Left lobe of liver (tissue), 2 donors: ENCODE data around the gene CFAP46. TPM values are rescaled to one million over a fixed set of nuclear protein-coding genes. Genes with fewer than 3 reads are reported as not detected.
"Not testable (repeated sequence)": the region's sequence is repeated elsewhere in the genome, so short reads cannot be mapped to it uniquely, and the experiment has no call there.

ENCODE experiments used
- ATAC-seq: fragments of 200-7000 bp; cut with Tn5 transposase; one replicate; pipeline ENCODE4 v1.9.1; 2020; ENCODE audit warnings: mild to moderate bottlenecking, moderate library complexity
- DNase-seq: peaks from one replicate; pipeline ENCODE4 v3.0.0-alpha.2; 2020; ENCODE audit warnings: low spot score
- total RNA-seq: library from RNA; stranded (reverse); gene quantifications from one replicate; pipeline ENCODE4 v1.2.1, GENCODE V29; 2021
- donor health status: DM: no; HTN: no; CAD: no; lungs with moderate emphysema.
- donor health status: DM: no; HTN: yes; CAD: no.

The CFAP46 gene
- total RNA-seq, 1 donor from 2014 or later: 0.08 TPM

DNA sequence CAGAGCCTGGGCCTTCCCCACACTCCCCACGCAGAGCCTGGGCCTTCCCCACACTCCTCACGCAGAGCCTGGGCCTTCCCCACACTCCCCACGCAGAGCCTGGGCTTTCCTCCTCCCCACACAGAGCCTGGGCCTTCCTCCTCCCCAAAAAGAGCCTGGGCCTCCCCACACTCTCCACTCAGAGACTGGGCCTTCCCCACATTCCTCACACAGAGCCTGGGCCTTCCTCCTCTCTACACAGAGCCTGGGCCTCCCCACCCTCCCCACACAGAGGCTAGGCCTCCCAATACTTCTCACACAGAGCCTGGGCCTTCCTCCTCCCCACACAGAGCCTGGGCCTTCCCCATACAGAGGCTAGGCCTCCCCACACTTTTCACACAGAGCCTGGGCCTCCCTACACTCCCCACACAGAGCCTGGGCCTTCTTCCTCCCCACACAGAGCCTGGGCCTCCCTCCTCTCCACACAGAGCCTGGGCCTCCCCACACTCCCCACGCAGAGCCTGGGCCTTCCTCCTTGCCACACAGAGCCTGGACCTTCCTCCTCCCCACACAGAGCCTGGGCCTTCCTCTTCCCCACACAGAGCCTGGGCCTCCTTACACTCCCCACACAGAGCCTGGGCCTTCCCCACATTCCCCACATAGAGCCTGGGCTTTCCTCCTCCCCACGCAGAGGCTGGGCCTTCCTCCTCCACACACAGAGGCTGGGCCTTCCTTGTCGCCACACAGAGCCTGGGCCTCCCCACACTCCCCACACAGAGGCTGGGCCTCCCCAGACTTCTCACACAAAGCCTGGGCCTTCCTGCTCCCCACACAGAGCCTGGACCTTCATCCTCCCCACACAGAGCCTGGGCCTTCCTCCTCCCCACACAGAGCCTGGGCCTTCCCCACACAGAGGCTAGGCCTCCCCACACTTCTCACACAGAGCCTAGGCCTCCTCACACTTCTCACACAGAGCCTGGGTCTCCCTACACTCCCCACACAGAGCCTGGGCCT, 10.8 kb downstream of the CFAP46 start:
- not testable (repeated sequence) for DNase-seq, ATAC-seq

DNA sequence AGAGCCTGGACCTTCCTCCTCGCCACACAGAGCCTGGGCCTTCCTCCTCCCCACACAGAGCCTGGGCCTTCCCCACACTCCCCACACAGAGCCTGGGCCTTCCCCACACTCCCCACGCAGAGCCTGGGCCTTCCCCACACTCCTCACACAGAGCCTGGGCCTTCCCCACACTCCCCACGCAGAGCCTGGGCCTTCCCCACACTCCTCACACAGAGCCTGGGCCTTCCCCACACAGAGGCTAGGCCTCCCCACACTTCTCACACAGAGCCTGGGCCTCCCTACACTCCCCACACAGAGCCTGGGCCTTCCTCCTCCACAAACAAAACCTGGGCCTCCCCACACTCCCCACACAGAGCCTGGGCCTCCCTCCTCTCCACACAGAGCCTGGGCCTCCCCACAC, 11.7 kb downstream of the CFAP46 start:
- not testable (repeated sequence) for DNase-seq, ATAC-seq

DNA sequence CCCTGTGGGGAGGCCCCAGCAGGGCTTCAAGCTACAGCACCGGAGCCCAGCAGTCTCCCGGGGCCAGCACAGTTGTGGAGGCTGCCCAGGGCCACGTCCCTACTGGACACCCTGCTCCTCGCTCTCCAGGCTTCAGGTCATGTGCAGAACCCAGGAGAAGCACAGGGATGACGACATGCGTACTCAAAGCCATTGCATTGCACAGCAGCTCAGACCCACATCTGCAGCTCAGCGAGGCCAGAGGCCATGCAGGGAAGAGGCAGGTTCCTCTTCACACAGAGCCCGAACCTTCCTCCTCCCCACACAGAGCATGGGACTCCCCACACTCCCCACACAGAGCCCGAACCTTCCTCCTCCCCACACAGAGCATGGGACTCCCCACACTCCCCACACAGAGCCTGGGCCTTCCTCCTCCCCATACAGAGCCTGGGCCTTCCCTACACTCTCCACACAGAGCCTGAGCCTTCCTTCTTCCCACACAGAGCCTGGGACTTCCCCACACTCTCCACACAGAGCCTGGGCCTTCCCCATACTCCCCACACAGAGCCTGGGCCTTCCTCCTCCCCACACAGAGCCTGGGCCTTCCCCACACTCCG, 12.3 kb downstream of the CFAP46 start:
- ATAC-seq (no peak), DNase-seq (no peak)

DNA sequence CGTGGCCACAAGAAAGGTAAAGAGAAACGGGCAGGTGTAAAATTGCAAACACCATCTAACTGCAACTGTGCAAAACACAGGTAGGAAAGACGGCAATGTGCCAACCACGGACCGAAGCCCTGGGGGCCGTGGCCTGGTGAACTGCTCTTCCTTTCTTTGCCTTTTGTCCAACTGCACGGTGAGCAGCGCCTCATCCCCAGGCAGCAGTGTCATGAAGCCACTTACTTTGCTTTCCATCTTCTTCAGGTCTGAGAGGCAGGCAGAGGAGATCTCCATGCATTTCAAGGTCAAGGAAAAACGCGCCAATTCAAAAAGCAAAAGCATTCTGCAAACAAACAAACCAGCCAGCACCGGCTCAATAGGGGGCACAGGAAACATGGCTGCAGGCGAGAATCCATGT, 12.9 kb downstream of the CFAP46 start:
- DNase-seq (no peak), ATAC-seq (no peak)

DNA sequence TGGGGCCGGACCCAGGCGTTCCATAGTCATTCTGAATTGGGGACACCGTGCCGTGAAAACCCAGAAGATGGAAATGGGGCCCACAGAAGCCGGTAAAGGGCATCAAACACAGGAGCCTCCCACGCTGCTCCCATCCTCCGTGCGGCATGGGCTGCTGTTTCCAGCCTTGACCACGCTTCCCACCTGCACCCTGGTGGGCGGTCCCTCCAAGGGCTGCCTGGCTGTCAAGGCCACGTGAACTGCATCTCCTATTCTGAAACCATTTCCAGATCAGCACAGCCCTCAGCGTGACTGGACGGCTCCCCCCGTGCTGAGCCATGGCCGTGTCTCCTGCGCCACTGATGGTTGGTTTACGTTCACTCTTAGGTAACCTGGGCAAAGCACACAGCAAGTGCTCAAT, 14.1 kb downstream of the CFAP46 start:
- ATAC-seq: no peak
- no peak for DNase-seq

DNA sequence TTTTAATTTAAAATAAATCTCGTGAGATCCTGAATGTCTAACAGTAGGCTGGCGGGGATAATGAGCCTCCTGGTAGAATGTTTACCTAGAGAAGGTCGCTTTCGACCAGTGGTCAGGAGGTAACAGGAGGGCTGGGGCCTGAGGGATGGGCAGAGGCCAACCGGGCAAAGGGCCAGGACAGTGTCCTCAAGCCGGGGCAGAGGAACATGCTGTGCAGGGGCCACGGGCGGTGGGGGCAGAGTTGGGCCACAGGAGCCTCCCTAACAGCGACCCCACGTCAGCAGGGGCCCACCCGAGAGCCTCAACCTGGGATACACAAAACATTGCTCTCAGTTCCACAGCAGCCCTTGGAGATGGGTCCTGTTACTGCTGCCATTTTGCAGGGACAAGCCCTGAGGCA, 14.5 kb downstream of the CFAP46 start:
- DNase-seq: no peak
- peak; percentile 64 for ATAC-seq

DNA sequence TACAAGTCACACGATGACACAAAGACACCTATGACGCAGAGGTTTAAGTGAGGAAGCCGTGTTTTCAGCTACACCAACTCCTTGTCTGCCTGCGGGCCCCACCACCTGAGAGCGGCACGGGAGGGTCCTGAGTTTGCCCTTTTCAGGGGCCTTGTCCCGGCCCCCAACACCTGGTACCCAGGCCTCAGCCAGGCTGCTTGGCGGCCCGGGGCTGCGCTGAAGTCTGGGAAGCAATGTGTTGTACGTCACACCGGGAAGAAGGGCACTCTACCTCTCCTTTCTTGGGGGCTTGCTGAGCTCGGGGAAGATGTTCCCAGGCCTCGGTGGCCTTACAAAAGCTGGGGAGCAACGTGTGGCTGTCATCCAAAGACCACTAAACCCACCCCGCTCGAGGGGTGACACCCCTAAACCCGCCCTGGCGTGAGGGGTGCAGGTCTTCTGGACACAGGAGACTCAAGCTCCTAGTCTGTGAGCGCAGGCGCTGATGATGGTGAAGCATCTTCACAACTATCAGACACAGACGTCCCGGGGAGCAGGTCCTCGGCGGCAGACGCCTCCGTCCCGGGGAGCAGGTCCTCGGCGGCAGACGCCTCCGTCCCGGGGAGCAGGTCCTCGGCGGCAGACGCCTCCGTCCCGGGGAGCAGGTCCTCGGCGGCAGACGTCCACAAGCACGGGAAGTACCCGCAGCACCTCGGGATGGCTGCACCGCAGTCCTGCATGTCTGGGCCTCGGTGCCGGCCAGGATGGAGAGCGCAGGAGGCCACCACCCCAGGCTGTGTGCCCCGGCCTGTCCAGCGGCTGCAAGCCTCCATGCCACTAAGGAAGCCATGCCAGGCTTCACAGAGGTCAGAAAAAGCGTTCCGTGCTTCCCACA, 15.4 kb downstream of the CFAP46 start:
- DNase-seq (no peak), ATAC-seq (no peak)

DNA sequence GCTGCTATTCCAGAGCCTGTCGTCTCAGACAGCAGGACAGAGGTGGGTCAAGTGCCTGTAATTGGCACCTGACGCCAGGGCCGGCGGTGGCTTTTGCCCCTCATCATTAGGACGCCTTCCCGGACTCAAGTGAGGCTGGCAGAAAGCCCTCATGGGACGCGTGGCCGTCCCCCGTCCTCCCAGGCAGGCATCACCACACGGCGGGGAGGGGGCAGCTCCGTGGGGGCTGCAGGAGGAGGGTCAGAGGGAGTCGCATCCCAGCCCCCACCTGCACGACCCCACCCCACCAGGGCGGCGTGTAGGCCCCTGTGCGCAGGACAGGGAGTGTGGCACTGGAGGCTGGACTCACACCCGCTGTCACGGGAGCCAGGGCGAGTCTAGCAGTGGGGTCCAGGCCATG, 16.3 kb downstream of the CFAP46 start:
- DNase-seq: no peak

DNA sequence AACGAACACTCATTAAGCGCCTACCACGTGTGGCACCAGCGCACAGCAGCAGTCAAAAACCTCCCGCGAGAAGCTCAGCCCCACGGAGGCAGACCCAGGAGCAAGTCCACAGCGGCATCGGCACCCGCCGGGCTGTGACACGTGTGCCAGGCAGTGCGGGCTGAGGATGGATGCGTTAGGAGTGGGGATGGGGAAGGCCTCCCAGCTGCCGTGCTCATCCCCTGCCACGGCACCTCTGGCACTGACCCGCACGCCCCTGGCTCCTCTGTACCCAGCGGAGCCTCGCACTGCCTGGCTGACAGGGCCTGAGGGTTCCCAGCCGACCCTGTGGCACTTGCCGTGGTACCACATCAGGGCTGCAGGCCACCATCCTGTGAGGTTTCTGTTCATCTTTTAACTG, 16.8 kb downstream of the CFAP46 start:
- no peak for ATAC-seq
- DNase-seq: no peak

More for the DNA sequence above, 16.3 kb downstream of the CFAP46 start:
- no peak for ATAC-seq

DNA sequence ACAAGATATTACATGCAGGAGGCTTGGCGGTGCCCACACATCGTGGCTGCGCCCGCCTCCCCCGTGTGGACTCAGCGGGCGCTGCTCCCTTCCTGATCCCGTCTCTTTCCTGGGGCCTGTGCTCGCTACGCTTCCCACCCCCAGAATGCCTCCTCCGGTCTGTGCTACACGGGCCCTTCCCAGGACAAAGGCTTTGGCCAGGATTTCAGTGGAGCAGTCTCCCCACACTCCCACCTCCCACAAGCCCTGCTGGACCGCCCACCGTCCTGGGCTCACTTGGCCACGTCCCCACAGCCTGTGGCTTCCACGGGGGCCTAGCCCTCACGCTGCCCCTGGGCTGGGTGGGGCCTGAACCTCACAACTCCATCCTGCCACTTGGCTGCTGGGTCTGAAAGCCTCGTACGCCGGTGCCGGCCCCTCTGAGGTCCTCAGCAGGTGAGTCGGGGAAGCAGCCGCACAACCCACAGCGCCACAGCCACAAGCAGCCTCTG, 17.3 kb downstream of the CFAP46 start:
- DNase-seq: no peak
- no peak for ATAC-seq

DNA sequence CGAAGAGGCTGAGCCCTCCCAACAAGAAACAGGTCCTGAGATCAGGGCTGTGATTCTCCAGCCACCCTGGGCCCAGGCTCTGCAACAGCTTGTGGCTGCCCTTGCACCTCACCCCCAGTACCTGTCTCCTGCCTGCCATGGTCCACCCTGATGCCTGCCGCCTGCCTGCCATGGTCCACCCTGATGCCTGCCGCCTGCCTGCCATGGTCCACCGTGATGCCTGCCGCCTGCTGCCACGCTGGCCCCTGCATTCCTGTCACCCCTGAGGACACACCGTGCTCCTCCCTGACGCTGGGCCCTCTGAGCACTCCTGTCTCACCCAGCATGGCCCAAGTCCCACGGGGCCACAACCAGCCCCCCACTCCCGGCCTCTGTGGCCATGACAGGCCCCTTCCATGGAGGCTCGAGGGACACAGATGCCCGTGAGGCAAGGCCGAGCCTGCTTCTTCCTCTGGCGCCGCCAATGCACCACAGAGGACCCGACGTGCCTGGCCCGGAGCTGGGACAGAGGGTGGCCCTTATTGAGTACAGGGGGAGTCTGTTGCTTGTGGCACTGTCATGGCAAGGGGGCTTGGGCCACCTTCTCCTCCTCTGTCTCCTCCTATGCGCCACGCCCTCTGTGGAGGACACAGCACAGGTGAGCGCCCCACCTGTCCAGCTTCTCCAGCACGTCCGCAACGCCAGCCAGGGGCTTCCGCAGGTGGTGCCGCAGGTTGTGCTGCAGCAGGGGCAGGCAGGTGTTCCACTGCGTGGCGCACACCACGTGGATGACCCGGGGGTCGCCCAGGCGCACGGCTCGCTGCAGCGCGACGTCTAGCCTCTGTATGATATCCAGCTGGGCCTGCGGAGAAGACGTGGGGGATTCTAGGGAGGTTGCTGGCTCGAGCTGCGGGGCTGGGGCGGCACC, 18.1 kb downstream of the CFAP46 start:
- no peak for ATAC-seq

DNA sequence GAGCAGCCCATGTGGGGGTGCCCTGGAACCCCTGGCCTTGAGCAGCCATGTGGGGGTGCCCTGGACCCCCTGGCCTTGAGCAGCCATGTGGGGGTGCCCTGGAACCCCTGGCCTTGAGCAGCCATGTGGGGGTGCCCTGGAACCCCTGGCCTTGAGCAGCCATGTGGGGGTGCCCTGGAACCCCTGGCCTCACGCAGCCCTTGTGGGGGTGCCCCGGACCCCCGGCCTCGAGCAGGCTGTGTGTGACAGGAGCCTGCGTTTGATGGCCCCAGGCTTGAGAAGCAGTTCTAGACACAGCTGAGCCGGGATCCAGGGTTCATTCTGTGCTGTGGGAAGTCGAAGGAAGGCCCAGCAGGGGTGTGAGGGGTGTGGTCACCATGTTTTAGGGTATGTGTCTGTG, 19.0 kb downstream of the CFAP46 start:
- DNase-seq, ATAC-seq: not testable (repeated sequence)

More for the DNA sequence above, 18.1 kb downstream of the CFAP46 start:
- no peak for DNase-seq

DNA sequence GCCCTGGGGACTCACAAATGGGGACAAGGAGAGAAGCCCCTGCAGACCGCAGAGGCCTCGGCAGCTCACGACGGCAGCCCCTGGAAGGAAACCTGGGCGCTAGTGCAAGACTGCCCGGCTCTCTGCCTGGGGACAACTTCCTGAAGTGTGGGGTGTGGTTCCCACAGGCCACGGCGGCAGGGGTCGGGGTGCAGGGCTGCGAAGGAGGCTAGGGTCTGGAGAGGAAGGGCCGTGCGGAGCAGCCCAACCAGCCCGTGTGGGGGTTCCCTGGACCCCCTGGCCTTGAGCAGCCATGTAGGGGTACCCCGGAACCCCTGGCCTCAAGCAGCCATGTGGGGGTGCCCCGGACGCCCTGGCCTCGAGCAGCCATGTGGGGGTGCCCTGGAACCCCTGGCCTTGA, 19.5 kb downstream of the CFAP46 start:
- no peak for DNase-seq
- no peak for ATAC-seq

DNA sequence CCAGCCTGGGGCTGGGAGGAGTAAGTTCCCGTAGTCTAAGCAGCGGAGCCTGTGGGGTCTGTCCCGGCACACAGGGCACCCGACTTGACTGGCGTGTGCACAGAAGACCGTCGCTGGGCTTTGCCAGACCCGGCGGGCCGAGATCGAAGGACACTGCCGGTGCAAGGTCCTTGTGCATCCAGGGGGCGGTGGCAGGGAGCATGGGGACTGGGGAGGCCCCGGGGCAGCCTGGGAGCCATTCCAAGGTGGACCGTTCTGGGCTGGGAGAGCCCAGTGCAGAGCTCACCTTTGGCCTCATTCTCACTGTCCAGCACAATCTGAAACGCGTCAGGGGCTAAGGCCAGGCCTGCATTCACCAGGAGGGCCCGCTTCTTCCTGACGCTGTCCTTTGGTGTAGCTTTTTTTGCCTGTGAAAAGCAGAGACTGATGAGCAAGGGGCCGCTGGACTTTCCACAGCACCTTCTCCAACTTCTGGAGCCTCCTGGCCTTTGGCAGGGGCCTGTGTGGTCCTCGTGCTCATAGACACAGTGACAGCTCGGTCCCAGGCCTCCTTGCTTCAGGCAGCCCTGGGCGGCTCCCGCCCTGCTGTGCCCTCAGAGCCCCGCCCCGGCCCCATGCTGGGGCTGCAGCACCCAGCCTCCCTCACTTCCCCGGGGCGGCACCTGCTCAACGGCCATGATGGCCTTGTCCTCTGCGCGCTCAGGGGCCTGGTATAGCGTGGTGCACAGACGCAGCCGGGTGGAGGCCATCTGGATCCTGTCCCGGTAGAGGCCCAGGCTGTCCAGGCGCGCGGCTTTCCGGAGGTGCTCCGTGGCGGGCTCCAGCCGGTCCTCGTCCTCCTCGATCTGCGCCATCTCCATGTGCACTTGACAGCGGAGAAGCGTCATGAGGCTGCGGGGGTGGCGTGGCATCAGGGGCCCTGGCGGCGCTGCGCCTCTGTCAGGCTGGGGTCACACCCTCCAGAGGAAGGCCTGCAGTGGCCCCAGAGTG, 20.3 kb downstream of the CFAP46 start:
- peak; percentile 63 for ATAC-seq
- no peak for DNase-seq

DNA sequence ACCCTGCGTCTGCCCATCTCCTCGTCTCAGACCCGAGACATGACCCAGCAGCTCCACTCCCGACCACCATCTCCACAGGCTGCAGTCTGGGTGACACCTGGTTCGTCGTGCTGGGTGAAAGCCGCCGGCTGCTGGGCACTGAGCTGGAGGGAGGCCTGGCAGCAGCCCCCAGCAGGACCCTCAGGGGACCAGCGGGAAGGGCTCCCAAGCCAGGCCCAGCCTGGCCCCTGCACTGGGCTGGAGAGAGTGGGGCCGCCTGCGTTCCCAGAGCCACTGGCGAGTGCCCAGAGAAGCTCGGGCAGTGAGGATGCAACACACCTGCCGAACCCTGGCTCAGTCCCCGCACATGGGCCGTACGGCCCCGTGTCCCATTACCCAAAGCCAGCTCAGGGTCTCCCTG, 21.3 kb downstream of the CFAP46 start:
- DNase-seq (no peak), ATAC-seq (no peak)

DNA sequence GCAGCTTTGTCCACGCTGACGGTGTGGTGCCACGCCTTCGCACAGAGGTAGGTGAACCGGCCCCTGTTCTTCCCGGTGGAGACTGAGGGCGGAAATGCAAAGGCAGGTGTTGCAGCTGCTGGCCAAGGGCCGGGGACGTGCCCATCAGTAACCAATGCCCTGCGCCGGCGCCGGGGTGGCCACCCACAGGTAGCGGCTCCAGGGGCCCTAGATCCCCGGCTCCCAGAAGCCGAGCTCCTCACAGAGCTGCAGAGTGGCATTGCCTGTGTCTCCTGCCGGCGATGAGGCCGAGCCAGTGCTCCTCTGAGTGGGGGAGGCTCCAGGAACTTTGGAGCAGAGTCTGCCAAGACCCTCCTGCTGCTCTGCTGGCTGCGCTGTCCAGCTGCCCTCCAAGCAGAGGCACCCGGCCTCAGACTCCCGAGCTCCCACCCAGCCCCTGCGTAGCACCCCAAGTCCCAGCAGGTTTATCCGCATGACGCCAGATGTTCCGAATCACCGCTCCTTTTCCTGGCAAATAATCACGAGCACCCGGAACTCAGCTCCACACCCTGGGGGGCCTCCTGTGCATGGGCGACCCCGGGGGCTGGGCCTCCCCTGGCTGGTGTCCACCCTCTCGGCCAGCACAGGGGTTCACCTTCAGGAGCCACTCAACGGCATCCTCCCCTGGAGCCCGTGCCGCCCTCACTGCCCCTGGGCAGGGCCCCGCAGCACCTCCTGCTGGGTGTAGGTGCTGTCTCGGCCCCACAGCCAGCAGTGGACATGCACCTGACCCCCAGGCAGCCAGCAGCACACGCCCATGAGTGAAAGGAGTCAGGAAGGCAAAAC, 22.1 kb downstream of the CFAP46 start:
- DNase-seq (no peak), ATAC-seq (no peak)

DNA sequence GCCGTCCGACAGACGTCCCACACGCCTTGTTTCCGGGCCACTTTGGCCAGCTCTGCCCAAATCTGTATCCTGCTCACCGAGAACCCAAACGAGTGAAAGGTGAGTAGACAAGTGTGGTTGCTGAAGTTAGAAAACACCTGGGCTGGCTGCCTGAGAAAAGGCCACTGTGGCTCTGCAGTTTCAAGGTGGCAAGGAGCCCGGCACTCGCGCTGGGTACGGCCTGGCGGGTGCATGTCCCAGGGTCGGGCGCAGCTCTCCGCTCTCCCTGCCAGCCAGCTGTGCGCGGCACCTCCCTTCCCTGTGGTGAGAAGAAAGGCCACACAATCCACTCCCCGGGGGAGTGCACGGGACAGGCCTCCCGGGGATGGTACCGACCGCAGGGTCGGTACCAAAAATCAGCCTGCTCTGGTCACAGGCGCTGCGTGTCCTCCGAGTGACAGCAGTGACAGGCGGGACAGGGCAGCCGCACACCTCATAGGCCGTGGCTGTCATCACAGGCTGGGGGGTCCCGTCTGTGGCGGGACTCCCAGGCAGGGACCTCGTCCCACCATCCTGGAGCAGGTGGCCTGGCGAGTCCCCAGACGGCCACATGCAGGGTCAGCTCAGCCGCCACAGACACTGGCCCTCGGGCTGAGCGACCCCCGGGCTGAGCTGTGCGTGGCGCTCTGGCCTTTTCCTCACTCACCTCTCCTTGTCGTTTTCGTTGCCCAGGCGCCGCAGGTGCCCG, 22.8 kb downstream of the CFAP46 start:
- ATAC-seq (no peak), DNase-seq (no peak)
